ENCODE results near the gene NAALADL2.

DNA sequence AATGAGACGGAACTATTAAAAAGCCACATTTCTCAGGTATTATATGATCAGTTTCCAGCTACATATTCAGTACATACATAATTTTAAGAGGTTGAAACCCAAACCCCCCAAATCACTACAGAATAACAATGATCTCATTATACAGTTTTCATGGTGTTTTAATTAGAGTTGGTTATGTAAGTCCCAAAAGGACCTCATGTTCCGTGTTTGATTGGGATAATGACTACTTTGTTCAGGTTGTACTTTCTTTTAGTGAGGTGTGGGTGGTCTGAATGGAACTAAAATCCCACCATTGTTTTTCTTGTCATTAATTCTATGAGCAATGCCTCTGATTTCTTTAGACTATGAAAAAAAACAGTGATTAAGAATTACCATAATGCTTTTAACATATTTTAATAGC, 905.6 kb downstream of the NAALADL2 start:
- TF ChIP-seq POLR2AphosphoS5 (IDR thresholded peaks at IDR 0.05; ENCODE audit: insufficient read depth, low read depth, low read length) (no peak), MYC (IDR thresholded peaks at IDR 0.05; ENCODE audit: low read depth, low read length) (no peak), EZH2 (IDR thresholded peaks at IDR 0.05; ENCODE audit: borderline replicate concordance, low read depth, low read length, severe bottlenecking) (no peak), POLR2A (IDR thresholded peaks at IDR 0.05; ENCODE audit: low read depth, low read length) (no peak), FOS (IDR thresholded peaks at IDR 0.05; ENCODE audit: borderline replicate concordance, insufficient read depth, low read length) (no peak), JUN (IDR thresholded peaks at IDR 0.05; ENCODE audit: borderline replicate concordance, insufficient read depth, insufficient read length, low read depth) (no peak), GATA2 (IDR thresholded peaks at IDR 0.05; ENCODE audit: insufficient read depth, insufficient read length, low read depth, low read length) (no peak)
- TF ChIP-seq, protein P1, sequence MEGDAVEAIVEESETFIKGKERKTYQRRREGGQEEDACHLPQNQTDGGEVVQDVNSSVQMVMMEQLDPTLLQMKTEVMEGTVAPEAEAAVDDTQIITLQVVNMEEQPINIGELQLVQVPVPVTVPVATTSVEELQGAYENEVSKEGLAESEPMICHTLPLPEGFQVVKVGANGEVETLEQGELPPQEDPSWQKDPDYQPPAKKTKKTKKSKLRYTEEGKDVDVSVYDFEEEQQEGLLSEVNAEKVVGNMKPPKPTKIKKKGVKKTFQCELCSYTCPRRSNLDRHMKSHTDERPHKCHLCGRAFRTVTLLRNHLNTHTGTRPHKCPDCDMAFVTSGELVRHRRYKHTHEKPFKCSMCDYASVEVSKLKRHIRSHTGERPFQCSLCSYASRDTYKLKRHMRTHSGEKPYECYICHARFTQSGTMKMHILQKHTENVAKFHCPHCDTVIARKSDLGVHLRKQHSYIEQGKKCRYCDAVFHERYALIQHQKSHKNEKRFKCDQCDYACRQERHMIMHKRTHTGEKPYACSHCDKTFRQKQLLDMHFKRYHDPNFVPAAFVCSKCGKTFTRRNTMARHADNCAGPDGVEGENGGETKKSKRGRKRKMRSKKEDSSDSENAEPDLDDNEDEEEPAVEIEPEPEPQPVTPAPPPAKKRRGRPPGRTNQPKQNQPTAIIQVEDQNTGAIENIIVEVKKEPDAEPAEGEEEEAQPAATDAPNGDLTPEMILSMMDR (IDR thresholded peaks at IDR 0.05; ENCODE audit: extremely low read depth in 1 of 2, insufficient read depth in 1 of 2, low read depth in 1 of 2, low read length in 2 of 2), result no peak
- TF ChIP-seq, protein P2, sequence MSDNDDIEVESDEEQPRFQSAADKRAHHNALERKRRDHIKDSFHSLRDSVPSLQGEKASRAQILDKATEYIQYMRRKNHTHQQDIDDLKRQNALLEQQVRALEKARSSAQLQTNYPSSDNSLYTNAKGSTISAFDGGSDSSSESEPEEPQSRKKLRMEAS (IDR thresholded peaks at IDR 0.05; ENCODE audit: insufficient read depth, insufficient read length), result no peak

Data from endothelial cell of umbilical vein (primary cell).